ENCODE measurements around the gene NCDN. TPM values are rescaled to one million over a fixed set of nuclear protein-coding genes. Genes with fewer than 3 reads are reported as not detected.

Gene NCDN
- total RNA-seq, 2 experiments from 2014 or later, result 22.2 to 30.1 TPM

- Histone ChIP-seq H3K9me2 (ENCODE audit: insufficient read depth, low read length) (no peaks in the 10 kb centered on the region), H3K27ac (ENCODE audit: low read depth, low read length, poor library complexity, severe bottlenecking) (no peak overlapping the region), H3K4me1 (ENCODE audit: insufficient read depth, low read length, poor library complexity, severe bottlenecking) (peaks cover 8% of the 10 kb centered on the region), H3K4me2 (ENCODE audit: low read length) (no peak overlapping the region), H2AFZ (ENCODE audit: low read length) (no peak overlapping the region), H3K9me3 (ENCODE audit: low read length) (no peaks in the 10 kb centered on the region), H3K79me2 (ENCODE audit: insufficient read depth, low read depth, low read length) (peaks cover 3% of the 10 kb centered on the region; the same call in 1 of the 2 replicates), H3K36me3 (ENCODE audit: insufficient read depth, low read length) (peaks cover 14% of the 10 kb centered on the region; the same call in 1 of the 2 replicates), H4K20me1 (ENCODE audit: insufficient read depth, low read length) (no peaks in the 10 kb centered on the region; the same call in 1 of the 2 replicates), H3K4me3 (ENCODE audit: low read depth, low read length, poor library complexity, severe bottlenecking) (no peak overlapping the region)
- DNase-seq (ENCODE audit: low spot score), result no peak
- TF ChIP-seq EZH2phosphoT487 (IDR thresholded peaks at IDR 0.05; ENCODE audit: borderline replicate concordance, low read depth, low read length), result no peak
- no peak for TF ChIP-seq CTCF (conservative IDR thresholded peaks at IDR 0.05; ENCODE audit: low read length)
- no TSS peak for BruUV-seq (replicated peaks)
- intact Hi-C loops (cut with micrococcal nuclease; ENCODE audit: unreplicated experiment), result no loop called here
- POLR2A ChIA-PET, result interaction anchor here (1.1 kb wide), 1 partner anchor 207 kb away, joined by 5 read pairs; no protein-coding TSS in a partner anchor
- CTCF ChIA-PET (ENCODE audit: unreplicated experiment), result no interaction called here
Observed at GRCh38 chr1:35561972-35562680, 4.5 kb downstream of the NCDN start.

- H3K4me1 ChIP-seq (ENCODE audit: insufficient read depth, low read length, poor library complexity, severe bottlenecking), result peaks cover 7% of the 10 kb centered on the region
- no TSS peak for BruUV-seq (replicated peaks)
- intact Hi-C loops (cut with micrococcal nuclease; ENCODE audit: unreplicated experiment), result no loop called here
- no peaks in the 10 kb centered on the region for H3K79me2 ChIP-seq (ENCODE audit: insufficient read depth, low read depth, low read length)
- H4K20me1 ChIP-seq (ENCODE audit: insufficient read depth, low read length), result no peaks in the 10 kb centered on the region; the same call in 1 of the 2 replicates
- DNase-seq (ENCODE audit: low spot score), result no peak
- TF ChIP-seq EZH2phosphoT487 (IDR thresholded peaks at IDR 0.05; ENCODE audit: borderline replicate concordance, low read depth, low read length) (no peak), CTCF (conservative IDR thresholded peaks at IDR 0.05; ENCODE audit: low read length) (no peak)
- no peaks in the 10 kb centered on the region for H3K9me2 ChIP-seq (ENCODE audit: insufficient read depth, low read length)
- ChIA-PET POLR2A (no interaction called here), CTCF (ENCODE audit: unreplicated experiment) (no interaction called here)
- no peak overlapping the region for H3K4me3 ChIP-seq (ENCODE audit: low read depth, low read length, poor library complexity, severe bottlenecking)
- H3K36me3 ChIP-seq (ENCODE audit: insufficient read depth, low read length), result peaks cover 14% of the 10 kb centered on the region; the same call in 1 of the 2 replicates
- no peak overlapping the region for H2AFZ ChIP-seq (ENCODE audit: low read length)
- no peaks in the 10 kb centered on the region for H3K9me3 ChIP-seq (ENCODE audit: low read length)
- H3K4me2 ChIP-seq (ENCODE audit: low read length), result no peak overlapping the region
- H3K27ac ChIP-seq (ENCODE audit: low read depth, low read length, poor library complexity, severe bottlenecking), result no peak overlapping the region
Observed at GRCh38 chr1:35563166-35563565, 5.6 kb downstream of the NCDN start.

All from OCI-LY7 (cell line).